HG03432 (cell line): ENCODE data around the gene PLCL1.
"Not testable (repeated sequence)": the region's sequence is repeated elsewhere in the genome, so short reads cannot be mapped to it uniquely, and the experiment has no call there.

ENCODE experiments used
- ATAC-seq: cut with Tn5 transposase; IDR thresholded peaks from one replicate; pipeline ENCODE4 v1.9.1; 2021; ENCODE audit warnings: mild to moderate bottlenecking, moderate library complexity; ENCODE audit not compliant: unreplicated experiment

PLCL1 gene

GRCh38 chr2:198157314-198157713 lies 352.9 kb downstream of the PLCL1 start:
- no peak for ATAC-seq

- no peak for ATAC-seq
Measured at GRCh38 chr2:198161151-198161550, 356.8 kb downstream of the PLCL1 start.

GRCh38 chr2:198162276-198162675 lies 357.9 kb downstream of the PLCL1 start:
- no peak for ATAC-seq

- ATAC-seq: no peak
Measured at GRCh38 chr2:198164843-198165242, 360.4 kb downstream of the PLCL1 start.

- no peak for ATAC-seq
Measured at GRCh38 chr2:198165289-198165688, 360.9 kb downstream of the PLCL1 start.

GRCh38 chr2:198167346-198167745 lies 363.0 kb downstream of the PLCL1 start:
- ATAC-seq: no peak

GRCh38 chr2:198168651-198169050 lies 364.3 kb downstream of the PLCL1 start:
- no peak for ATAC-seq

GRCh38 chr2:198173242-198173641 lies 368.8 kb downstream of the PLCL1 start:
- ATAC-seq: no peak

- no peak for ATAC-seq
Measured at GRCh38 chr2:198173864-198174263, 369.5 kb downstream of the PLCL1 start.

GRCh38 chr2:198175271-198175670 lies 370.9 kb downstream of the PLCL1 start:
- ATAC-seq: no peak

- no peak for ATAC-seq
Measured at GRCh38 chr2:198177040-198177439, 372.6 kb downstream of the PLCL1 start.

- no peak for ATAC-seq
Measured at GRCh38 chr2:198178766-198179165, 374.4 kb downstream of the PLCL1 start.

- no peak for ATAC-seq
Measured at GRCh38 chr2:198186257-198186656, 381.9 kb downstream of the PLCL1 start.

GRCh38 chr2:198187841-198188240 lies 383.4 kb downstream of the PLCL1 start:
- no peak for ATAC-seq

- ATAC-seq: no peak
Measured at GRCh38 chr2:198188982-198189381, 384.6 kb downstream of the PLCL1 start.

GRCh38 chr2:198191651-198192050 lies 387.3 kb downstream of the PLCL1 start:
- ATAC-seq: no peak

- ATAC-seq: not testable (repeated sequence)
Measured at GRCh38 chr2:198196556-198196955, 392.2 kb downstream of the PLCL1 start.
